NCI-H187 (cell line): ENCODE measurements around the gene GNB3.
A peak's percentile ranks its signal among the peaks of the same experiment; 100 is the strongest.
"Not testable (repeated sequence)": the region's sequence is repeated elsewhere in the genome, so short reads cannot be mapped to it uniquely, and the experiment has no call there.

Experiments
- DNase-seq, 2 experiments: peaks; one replicate each; lab custom pipeline; 2025; lab: John Stamatoyannopoulos, UW

The GNB3 gene

DNA sequence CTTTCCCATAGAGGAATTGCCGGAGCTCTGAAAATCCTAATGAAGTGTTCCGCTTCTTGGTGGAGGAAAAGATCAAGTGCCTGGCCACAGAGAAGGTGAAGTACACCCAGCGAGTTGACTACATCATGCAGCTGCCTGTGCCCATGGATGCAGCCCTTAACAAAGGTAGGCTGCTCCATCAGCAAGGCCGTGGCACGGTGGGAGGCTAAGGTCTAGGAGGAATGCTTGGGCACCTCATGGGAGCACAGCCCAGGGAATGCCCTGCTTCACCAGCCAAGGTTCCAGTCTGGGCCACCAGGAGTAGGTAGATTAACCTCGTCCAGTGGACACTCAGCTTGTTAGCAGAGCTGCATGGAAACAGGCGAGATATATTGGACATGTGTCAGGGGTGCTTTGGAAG lies 20.2 kb downstream of the GNB3 start:
- DNase-seq: no peak

DNA sequence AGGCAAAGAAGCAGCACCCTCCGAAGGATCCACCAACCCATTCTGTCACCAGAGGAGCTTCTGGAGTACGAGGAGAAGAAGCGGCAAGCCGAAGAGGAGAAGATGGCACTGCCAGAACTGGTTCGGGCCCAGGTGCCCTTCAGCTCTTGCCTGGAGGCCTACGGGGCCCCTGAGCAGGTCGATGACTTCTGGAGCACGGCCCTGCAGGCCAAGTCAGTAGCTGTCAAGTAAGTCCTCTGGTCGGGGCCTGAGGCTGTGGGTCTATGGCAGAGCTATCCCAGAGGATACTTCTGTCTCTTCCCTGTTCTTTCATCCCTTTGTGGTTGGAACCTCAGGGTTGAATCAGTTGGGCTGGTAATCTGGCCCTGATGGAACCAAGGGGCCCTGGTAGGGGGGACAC lies 20.7 kb downstream of the GNB3 start:
- no peak for DNase-seq

DNA sequence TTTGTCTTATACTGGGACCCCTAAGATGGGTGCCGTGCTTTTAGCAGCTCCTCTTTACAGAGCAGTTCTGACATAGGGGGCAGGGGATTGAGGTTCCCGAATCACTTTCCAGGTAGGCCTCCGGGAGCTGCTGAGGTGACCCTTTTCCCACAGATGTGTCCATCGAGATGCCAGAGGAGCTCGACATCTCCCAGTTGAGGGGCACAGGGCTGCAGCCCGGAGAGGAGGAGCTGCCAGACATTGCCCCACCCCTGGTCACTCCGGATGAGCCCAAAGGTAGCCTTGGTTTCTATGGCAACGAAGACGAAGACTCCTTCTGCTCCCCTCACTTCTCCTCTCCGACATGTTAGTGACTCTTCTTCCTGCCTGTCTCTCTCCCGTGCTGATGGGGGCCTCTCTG lies 22.3 kb downstream of the GNB3 start:
- no peak for DNase-seq

DNA sequence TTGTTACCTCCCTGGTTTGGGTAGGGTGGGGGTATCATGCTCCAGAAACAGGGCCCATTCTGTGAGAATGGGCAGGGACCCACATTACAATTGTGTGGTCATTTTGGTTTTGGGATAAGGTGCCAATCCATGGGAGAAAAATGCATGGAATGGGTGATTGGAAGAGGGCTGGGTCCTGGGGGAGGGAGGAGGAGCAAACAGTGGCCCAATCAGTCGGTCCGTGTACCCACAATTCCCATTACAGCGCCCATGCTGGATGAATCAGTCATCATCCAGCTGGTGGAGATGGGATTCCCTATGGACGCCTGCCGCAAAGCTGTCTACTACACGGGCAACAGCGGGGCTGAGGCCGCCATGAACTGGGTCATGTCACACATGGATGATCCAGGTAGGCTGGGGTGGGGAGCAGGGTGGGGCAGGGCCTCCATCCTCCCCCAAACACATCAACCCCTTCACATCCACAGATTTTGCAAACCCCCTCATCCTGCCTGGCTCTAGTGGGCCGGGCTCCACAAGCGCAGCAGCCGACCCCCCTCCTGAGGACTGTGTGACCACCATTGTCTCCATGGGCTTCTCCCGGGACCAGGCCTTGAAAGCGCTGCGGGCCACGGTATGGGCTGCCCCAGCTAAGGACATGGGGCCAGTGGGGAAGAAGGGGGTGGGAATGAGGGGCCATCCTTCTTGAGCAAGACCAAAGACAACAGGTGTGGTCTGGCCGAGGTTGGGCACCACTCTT lies 23.0 kb downstream of the GNB3 start:
- DNase-seq: no peak

DNA sequence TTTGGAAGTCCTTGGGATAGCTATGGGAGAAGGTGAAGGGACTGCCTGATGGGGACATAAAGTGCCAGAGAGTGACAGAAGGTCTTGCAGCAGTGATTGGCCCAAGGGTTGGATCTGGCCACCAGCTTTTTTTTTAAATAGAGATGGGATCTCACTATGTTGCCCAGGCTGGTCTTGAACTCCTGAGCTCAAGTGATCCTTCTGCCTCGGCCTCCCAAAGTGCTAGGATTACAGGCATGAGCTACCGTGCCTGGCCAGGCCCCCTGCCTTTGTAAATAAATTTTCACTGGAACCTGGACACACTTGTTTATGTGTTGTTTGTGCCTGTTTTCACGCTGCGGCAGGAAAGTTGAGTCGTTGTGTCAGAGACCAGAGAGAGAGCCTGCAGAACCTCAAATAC lies 24.6 kb downstream of the GNB3 start:
- not testable (repeated sequence) for DNase-seq

DNA sequence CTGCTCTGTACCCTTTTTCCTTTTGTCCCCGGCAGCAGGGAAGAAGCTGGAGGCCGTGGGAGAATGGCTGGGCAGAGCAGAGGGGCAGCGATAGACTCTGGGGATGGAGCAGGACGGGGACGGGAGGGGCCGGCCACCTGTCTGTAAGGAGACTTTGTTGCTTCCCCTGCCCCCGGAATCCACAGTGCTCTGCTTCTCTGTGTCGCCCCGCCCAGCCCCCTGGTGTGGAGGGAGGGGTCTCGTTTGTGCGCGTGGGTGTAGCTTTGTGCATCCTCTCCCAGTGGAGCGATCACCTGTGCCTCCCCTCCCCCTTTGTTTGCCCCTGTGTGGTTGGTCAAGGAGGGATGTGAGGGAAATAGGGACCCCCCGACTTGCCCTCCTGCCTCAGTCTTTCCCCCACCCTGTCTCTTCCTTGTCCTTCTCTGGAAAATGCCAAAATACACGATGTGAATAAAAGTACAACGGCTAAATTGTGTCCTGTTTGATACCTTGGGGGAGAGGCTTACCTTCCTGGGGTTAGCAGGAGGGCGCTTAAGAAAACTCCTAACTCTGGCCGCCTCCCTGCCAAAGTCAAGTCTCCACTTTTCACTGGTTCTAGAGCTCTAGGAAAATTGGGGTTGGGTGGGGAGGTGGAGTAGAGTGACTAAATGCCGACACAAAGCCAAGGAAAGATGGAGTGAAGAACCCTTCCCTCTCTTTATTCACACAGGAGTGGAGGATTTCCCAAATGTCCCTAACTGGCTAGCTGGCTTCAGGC lies 25.6 kb downstream of the GNB3 start:
- DNase-seq: no peak

DNA sequence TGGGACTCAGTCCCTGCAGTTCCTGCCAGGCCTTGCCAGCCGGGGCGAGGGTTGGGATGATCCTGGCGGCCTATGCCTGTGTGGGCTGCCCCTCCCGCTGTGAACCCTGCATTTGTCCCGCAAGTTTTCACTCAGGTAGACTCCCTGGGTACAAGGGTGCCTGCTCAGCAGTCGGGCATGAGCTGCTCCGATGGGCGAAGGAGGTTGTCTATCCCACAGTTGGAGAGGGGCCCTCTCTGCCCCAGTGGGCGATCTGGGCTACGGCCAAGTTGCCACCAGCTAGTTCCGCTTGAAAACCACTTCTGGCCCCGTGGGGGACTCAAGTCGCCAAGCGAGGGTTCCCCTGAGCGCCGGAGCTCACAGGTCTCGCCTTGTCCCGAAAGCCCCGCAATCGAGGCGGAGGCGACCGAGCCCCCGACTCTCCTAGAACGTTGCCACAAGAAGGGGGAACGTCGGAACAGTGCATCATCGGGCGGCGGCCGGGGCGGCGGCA lies 26.2 kb downstream of the GNB3 start:
- DNase-seq: no peak

DNA sequence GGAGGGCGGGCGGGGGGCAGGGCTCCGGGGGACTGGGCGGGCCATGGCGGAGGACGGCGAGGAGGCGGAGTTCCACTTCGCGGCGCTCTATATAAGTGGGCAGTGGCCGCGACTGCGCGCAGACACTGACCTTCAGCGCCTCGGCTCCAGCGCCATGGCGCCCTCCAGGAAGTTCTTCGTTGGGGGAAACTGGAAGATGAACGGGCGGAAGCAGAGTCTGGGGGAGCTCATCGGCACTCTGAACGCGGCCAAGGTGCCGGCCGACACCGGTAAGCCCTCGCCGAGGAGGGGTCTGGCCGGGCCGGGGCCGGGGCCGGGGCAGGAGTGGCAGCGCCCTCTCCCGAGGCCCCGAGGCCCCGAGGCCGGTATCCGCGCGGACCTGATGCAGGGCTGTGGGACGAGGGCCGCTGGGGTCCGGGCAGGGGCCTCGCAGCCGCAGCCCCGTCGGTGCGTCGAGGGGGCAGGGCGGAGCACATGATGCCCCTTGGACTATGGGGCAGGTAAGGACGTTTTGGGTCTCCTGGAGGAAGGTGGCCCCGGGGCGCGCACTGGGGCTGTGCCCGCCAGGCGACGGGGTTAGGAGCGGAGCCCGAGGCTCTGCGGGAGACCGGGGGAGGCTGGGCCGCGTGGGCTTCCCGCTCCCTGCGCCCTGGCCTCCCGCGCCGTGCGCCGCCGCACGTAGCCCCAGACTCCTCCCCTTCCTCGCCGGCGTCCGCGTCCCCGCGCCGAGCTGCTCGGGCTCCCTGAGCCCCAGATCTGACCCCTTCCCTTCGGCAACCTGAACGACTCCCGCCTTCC lies 26.9 kb downstream of the GNB3 start, which contains the start of gene TPI1:
Gene TPI1 (plus strand): TSS at position 119 of the 798 bp plus-strand sequence. CDS start 36 bp downstream, at position 155.
- peak; percentile 41 to 63 for DNase-seq

DNA sequence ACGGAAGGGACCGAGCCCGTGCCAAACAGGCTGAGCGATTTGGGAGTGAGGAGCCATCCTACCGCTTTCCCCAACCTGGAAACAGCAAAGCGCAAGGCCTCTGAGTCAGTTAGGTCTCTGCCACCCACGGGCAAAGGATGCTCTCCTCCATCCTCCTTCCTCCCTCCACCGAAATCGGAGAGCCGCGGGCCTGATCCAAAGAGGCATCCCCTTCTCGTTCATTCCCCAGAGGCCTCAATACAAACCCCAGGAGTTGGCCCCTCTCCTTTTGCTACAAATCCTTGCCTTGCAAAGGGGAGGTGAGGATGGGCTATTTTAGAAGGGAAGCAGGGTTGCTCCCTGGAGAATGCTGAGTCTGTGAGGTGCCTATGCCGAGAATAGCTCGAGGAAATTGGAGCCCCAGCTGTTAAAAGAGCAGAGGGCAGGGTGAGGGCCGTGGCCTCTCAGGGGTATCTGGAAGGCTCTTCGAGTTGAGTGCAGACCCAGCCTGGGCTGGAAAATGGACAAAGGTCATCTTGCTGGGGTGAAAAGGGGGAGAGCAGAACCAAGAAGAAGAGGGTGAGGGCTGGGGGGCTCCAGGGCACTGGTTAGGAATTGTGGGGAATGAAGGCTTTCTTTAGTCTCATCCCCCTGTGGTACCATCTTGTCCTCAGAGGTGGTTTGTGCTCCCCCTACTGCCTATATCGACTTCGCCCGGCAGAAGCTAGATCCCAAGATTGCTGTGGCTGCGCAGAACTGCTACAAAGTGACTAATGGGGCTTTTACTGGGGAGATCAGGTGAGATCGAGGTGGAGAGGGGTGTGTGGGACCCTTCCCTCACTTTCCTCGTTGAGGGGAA lies 27.7 kb downstream of the GNB3 start:
- DNase-seq: no peak

DNA sequence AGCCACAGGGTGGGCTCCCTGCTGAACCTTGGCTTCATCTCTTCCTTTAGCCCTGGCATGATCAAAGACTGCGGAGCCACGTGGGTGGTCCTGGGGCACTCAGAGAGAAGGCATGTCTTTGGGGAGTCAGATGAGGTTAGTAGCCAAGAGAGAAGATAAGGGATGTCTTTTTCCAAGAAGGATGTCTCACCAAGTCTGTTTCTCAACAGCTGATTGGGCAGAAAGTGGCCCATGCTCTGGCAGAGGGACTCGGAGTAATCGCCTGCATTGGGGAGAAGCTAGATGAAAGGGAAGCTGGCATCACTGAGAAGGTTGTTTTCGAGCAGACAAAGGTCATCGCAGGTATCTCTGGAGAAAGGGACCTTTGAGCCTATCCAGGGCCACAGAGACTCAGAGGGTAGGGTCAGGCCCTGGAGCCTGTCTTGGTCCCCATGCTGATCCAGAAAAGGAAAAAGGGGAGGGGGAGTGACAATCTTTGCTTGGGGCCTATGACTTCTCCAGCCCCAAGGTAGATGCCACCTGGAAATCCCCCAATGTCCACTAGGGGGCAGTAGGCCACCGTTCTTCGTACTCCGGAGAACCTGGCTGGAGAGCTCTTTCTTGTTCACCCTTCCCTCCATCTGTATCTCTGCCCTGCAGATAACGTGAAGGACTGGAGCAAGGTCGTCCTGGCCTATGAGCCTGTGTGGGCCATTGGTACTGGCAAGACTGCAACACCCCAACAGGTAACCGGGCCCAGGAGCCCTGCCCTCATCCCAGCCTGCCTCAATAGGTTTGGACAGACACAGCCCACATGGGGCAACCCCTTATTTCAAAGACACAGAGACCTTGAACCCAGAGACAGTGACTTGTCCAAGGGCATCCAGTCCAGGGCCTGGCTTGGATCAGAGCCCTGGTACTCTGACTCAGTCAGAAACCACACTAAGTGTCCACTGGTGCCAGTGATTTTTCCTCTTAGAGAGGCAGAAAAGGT lies 28.6 kb downstream of the GNB3 start:
- DNase-seq: peak; percentile 46 to 64

DNA sequence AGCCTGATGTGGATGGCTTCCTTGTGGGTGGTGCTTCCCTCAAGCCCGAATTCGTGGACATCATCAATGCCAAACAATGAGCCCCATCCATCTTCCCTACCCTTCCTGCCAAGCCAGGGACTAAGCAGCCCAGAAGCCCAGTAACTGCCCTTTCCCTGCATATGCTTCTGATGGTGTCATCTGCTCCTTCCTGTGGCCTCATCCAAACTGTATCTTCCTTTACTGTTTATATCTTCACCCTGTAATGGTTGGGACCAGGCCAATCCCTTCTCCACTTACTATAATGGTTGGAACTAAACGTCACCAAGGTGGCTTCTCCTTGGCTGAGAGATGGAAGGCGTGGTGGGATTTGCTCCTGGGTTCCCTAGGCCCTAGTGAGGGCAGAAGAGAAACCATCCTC lies 29.6 kb downstream of the GNB3 start:
- DNase-seq: not testable (repeated sequence)

DNA sequence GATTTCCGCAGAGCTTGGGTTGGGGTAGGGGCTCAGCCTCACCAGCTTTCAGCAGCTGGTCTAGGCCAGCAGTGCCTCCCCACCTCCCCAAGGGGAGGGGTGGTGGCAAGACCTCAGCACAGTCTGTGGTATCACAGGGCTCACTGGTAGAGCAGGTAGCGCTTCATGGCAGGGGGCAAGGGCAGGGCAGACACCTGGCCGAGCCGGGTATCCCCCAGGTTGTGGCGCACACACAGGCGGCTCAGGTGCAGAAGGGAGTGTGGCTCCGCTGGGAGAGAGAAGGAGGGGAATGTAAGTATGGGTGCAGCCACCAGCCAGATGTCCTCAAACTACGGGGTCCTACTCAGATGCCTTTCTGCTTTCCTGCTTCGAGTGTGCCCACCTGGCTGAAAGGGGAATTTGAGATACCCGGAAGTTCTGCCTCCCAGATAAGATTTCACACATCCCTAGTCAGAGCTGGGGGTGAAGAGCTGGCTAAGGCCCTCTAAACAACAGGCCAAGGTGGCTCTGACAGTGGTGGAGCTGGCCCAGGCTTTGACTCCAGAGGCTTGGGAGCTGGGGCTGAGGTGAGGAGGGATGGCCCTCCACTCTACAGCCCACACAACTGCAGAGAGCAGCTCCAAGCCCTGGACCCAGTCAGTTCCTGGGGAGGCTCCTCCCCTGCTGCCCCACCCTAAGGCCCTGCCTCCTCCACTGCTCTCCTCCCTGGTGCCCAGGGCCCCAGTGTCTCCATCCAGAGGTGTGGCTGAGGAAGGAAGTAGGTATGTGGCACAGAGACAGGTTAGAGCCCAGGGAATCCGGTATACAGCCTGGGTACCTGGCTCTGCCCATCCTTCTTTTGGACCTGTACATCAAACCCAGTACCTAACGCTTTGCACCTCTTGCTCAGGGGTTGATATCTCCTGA lies 30.6 kb downstream of the GNB3 start:
- DNase-seq: no peak

DNA sequence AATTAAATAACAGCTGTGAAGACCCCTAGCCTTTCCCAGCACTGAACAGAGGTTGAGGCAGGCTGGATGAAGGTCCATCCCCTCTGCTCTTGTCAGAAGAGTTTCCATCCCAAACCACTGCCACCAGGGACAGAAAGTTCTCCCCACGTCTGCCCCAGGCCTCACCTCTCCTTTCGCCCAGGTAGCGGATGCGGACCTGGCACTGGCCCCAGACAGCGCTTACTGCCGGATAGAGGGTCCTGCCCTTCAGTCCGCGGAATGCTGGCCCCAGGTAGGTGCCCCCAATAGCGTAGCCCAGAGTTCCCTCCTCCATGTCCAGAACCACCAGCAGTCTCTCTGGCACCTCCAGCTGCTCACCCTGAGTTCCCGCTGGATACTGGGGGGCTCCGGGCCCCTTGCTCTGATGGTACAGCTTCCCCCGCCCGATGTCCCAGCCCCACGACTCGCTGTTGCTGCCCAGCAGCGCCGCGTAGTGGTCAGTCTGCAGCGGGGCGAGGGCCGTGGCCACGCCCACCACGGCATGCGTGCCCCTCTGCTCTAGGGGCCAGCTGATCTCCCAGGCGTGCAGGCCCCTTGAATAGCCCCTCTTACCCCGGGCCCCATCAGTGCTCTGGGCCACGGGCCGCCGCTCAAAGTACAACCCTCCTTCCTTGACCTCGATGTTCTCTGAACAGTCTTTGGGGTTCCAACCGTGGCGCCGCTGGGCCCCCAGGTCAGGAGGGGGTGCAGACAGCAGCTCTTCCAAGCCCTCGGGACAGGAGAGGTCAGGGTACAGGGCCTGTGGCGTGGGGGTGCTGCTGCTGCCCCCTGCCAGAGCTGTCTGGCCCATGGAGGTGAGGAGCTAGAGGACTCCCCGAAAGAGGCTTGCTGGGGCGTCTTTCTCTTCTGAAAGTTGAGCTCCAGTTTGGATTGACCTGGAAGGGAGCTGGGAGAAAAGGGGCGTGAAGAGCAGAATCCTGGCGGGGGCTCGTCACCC lies 31.6 kb downstream of the GNB3 start:
- peak; percentile 31 to 59 for DNase-seq

DNA sequence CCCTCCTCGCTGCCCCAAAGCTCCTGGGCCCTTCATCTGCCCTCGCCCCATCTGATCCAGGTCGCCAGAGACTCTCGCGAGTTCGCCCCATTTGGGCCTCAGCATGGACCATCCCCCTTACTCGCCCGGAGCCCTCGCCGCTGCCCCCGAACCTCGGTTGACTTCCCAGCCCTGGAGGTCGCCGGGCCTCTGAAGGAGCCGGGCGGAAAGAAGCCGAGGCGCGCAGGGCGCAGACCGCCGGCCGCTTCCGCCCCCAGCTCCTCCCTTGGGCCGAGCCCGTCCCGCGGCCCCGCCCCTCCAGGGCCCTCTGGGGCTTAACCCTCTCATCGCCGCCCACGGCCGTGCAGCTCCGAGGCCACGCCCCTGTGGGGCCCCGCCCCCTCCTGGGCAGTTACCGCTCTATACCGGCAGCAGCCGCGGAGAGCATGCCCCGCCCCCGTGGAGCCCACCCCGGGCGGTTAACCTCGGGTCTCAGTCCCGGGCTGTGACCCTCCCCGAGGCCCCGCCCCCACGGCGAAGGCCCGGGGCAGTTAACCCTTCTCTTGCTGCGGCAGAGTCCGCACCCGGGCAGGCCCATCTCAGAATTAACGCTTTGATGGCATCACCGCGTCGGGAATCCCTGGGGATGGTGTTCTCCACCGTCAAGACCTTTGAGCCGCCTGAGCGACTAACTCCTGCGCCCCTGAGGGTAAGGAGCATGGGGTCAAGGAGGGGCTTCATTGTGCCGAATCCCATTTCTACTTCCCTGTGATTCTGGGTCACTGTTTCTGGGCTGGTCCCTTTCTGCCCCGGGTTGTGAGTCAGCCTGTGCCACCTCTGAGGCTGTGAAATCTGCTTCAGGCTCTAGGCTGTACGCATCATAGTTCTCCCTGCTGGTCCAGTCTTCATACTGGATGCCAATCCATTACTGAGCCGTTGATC lies 32.6 kb downstream of the GNB3 start, which contains the start of gene SPSB2:
Gene SPSB2 (minus strand): TSS at position 210 of the 921 bp plus-strand sequence. CDS start 402 bp downstream, outside the sequence.
- peak; percentile 94 to 96 for DNase-seq

DNA sequence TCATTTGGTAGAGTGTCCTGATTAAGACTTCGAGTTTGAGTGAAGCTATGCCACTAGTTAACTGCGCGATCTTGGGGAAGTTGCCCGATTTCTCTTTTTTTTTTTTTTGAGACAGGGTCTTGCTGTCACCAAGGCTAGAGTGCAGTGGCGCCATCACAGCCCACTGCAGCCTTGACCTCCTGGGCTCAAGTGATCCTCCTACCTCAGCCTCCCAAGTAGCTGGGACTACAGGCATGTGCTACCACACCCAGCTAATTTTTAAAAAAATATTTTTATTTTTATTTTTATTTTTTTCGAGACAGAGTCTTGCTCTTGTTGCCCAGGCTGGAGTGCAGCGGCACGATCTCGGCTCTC lies 33.3 kb downstream of the GNB3 start:
- not testable (repeated sequence) for DNase-seq

DNA sequence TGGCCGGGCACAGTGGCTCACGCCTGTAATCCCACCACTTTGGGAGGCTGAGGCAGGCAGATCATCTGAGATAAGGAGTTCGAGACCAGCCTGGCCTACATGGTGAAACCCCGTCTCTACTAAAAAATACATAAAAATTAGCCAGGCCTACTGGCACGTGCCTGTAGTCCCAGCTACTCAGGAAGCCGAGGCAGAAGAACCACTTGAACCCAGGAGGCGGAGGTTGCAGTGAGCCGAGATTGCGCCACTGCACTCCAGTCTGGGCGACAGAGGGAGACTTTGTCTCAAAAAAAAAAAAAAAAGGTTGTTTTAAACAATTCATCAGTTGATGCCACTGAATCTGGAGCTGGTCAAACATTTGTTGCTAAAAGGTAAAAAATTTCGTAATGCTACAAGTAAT lies 39.1 kb downstream of the GNB3 start:
- not testable (repeated sequence) for DNase-seq

DNA sequence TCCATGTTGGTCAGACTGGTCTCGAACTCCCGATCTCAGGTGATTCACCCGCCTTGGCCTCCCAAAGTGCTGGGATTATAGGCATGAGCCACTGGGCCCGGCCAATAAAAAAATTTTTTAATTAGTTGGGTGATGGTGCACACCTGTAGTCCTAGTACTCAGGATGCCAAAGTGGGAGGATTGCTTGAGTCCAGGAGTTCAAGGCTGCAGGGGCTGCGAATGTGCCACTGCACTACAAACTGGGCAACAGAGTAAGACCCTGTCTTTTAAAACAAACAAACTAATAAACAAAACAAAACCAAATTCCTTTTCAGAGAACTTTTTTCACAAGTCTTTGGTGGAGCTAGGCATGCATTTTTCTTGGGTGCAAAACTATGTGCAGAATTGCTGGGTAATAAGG lies 42.5 kb downstream of the GNB3 start:
- DNase-seq: no peak
